Gastroesophageal sphincter (tissue), 2 donors: ENCODE results near the gene DSCAML1.

Source experiments
- EP300 ChIP-seq: sonication (generic); formaldehyde crosslinking; IDR thresholded peaks from one replicate; pipeline ENCODE4 v1.6.1; 2017; ENCODE audit warnings: antibody characterized with exemption, mild to moderate bottlenecking
- POLR2A ChIP-seq, 2 donors: fragments of 450-650 bp; IDR thresholded peaks; one replicate each; pipeline ENCODE4 v1.6.1; 2017; ENCODE audit warnings: antibody characterized with exemption in 2 of 2, mild to moderate bottlenecking in 2 of 2, moderate library complexity in 1 of 2

DNA sequence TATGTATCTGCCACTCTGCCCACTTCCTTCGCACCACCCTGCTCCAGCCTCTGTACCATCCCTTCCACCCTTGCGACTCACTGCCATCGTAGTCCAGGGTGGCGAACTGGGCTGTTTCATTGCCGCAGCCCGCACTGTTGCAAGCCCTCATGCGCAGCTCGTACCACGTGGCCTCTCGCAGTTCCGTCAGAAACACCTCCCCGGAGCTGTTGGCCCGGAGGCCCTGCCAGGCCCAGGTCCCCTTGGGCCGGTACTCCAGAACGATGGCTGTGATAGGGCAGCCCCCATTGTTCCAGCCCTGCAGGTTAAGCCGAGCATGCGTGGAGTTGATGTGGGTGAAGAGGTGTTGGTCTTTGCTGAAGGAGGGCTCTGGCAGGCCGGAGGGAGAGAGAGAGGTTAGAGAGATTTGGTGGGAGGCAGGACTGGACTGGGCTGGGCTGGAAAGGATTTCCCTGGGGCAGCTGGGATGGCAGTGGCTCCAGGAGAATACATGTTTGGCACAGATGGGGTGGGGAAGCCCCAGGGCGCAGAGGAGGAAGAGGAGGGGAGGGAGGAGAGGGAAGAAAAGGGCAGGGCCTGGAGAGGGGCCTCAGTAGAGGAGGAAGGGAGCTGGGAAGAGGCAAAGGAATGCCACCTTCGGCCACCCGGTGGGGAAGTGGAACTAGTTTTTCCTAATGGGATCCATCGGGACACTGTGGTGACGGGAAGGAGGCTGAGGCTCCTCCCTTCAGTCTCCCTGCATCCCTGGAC is 359.8 kb downstream of the DSCAML1 start:
- TF ChIP-seq EP300 (no peak), POLR2A (IDR thresholded peaks at IDR 0.05) (no peak)
